Esophagus muscularis mucosa (tissue), 4 donors: ENCODE measurements around the gene PHLPP1.

Experiments used
- CTCF ChIP-seq, 3 experiments: fragments of 200-600 bp in 2 of 3; fragments of 450-650 bp in 1 of 3; sonication (generic) in 2 of 3; IDR thresholded peaks; one replicate each; pipeline ENCODE4 v1.5.1; 2017 to 2019; ENCODE audit warnings: antibody characterized with exemption in 3 of 3, mild to moderate bottlenecking in 2 of 3, moderate library complexity in 1 of 3
- EP300 ChIP-seq: sonication (generic); formaldehyde crosslinking; IDR thresholded peaks from one replicate; pipeline ENCODE4 v1.6.1; 2017; ENCODE audit warnings: antibody characterized with exemption
- POLR2AphosphoS5 ChIP-seq, 2 donors: sonication (generic); formaldehyde crosslinking; IDR thresholded peaks; one replicate each; pipeline ENCODE4 v1.6.1; 2017; ENCODE audit warnings: antibody characterized with exemption in 2 of 2

GRCh38 chr18:62883937-62884735 is 168.8 kb downstream of the PHLPP1 start:
- TF ChIP-seq CTCF (IDR thresholded peaks at IDR 0.05) = no peak
- TF ChIP-seq EP300 = no peak
- no peak for TF ChIP-seq POLR2AphosphoS5 (IDR thresholded peaks at IDR 0.05)
